Heart left ventricle (tissue), 13 donors: ENCODE data around the gene PPIE.

Source experiments
- POLR2A ChIP-seq, 2 donors: fragments of 450-650 bp; IDR thresholded peaks; one replicate each; pipeline ENCODE4 v1.6.1; 2017; ENCODE audit warnings: antibody characterized with exemption in 2 of 2, mild to moderate bottlenecking in 2 of 2, moderate library complexity in 2 of 2
- TF ChIP-seq, protein P1 (sequence below), 12 donors: fragments of 200-600 bp; sonication (generic) in 4 of 12; IDR thresholded peaks; one replicate each; pipeline versions ENCODE4 v1.5.0 to v1.8.0; 2018 to 2022; ENCODE audit warnings: antibody characterized with exemption in 12 of 12, mild to moderate bottlenecking in 5 of 12
- donor health status: ischemic (EF 13 %, LVEDD 7.1; RV severe dilation, severe dysfunction).
- donor health status: DM: no; HTN: yes; CAD: no.
- donor health status: DM: no; HTN: no; CAD: no.
- donor health status: ischemic (EF 25% LVEDD 6.9; RV normal size, moderate dysfunction).
- donor health status: ischemic (EF 25% LVEDD 5.7; RV mildly dilated, moderate dysfunction).
- donor health status: ischemic (EF 35%, LVEDD 5.7; RV mildly dilated, moderate dysfunction).
- donor health status: nonischemic (EF 11% LVEDD 7.7; RV severe dilation, severe dysfunction).
- donor health status: DM: yes; HTN: yes; CAD: no.
- donor health status: PGD.
- donor health status: ischemic (EF 29% LVEDD 5.4; RV normal size, mild dysfunction).
- donor health status: nonischemic (EF 23%, LVEDD 6.1; RV moderate dilation, normal function).

DNA sequence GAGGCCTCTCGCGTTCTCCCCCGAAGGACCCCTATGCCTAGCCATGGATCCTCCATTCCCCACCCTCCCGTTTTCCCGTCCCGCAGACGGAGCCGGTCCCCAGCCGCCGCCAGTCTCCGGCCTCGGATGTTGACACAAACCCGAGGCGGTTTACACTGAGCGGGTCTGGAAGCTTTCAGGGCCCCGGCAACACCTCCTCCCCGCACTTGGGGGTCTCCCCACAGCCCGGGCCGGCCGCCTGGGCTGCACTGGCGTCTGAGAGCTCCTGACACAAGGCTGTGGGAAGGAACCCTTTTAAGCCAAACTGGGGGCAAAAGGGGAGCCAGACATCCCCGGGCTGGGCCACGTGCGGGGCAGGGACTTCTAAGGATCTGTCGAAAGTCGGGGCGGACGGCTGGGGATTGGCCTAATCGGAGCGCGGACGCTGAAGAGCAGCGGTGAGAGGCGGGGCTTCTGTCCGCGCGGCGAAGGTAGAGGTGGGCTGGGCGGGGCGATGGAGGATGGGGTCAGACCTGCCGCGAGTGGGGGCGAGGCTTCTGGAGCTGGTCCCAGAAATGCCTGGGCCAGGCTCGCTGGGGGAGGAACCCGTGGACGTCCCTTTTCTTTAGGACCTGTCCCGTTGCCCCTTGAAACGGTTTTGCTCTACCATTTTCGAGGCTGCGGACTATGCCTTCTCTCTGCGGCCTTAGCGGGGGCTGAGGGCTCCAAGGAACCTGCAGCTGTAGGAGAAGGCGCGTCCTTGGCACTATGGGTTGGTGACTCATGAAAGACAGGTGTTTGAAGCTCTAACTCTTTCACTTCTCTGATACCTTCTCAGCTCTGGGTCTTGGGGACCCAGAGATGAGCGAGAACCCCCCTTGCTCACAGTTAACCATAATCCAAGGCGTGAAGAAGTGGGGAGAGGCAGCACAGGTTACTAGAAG, 46.3 kb upstream of the PPIE start:
- TF ChIP-seq, protein P1, sequence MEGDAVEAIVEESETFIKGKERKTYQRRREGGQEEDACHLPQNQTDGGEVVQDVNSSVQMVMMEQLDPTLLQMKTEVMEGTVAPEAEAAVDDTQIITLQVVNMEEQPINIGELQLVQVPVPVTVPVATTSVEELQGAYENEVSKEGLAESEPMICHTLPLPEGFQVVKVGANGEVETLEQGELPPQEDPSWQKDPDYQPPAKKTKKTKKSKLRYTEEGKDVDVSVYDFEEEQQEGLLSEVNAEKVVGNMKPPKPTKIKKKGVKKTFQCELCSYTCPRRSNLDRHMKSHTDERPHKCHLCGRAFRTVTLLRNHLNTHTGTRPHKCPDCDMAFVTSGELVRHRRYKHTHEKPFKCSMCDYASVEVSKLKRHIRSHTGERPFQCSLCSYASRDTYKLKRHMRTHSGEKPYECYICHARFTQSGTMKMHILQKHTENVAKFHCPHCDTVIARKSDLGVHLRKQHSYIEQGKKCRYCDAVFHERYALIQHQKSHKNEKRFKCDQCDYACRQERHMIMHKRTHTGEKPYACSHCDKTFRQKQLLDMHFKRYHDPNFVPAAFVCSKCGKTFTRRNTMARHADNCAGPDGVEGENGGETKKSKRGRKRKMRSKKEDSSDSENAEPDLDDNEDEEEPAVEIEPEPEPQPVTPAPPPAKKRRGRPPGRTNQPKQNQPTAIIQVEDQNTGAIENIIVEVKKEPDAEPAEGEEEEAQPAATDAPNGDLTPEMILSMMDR (IDR thresholded peaks at IDR 0.05) = no peak
- TF ChIP-seq POLR2A (IDR thresholded peaks at IDR 0.05) = no peak
